ENCODE measurements around the gene OLIG2.

The OLIG2 gene

GRCh38 chr21:33025489-33026442 is at the start of gene OLIG2:
OLIG2 (plus strand) TSS chr21:33025935; CDS start chr21:33026863, 928 bp downstream.
- in situ Hi-C loops (cut with HindIII; ENCODE audit: low sequenced_read_pairs): no loop called here

- in situ Hi-C loops (cut with HindIII; ENCODE audit: low sequenced_read_pairs): no loop called here
These were observed 48.9 kb upstream of the OLIG2 start for GRCh38 chr21:32976791-32977190.

- in situ Hi-C loops (cut with HindIII; ENCODE audit: low sequenced_read_pairs): no loop called here
These were observed 48.5 kb upstream of the OLIG2 start for GRCh38 chr21:32977216-32977615.

- in situ Hi-C loops (cut with HindIII; ENCODE audit: low sequenced_read_pairs): no loop called here
These were observed 47.1 kb upstream of the OLIG2 start for GRCh38 chr21:32978331-32979270.

GRCh38 chr21:32979598-32980268 is 46.0 kb upstream of the OLIG2 start:
- in situ Hi-C loops (cut with HindIII; ENCODE audit: low sequenced_read_pairs): no loop called here

GRCh38 chr21:32981096-32981495 is 44.6 kb upstream of the OLIG2 start:
- in situ Hi-C loops (cut with HindIII; ENCODE audit: low sequenced_read_pairs): no loop called here

GRCh38 chr21:32990666-32991065 is 35.1 kb upstream of the OLIG2 start:
- in situ Hi-C loops (cut with HindIII; ENCODE audit: low sequenced_read_pairs): no loop called here

- in situ Hi-C loops (cut with HindIII; ENCODE audit: low sequenced_read_pairs): no loop called here
These were observed 34.4 kb upstream of the OLIG2 start for GRCh38 chr21:32991361-32991760.

- in situ Hi-C loops (cut with HindIII; ENCODE audit: low sequenced_read_pairs): no loop called here
These were observed 31.8 kb upstream of the OLIG2 start for GRCh38 chr21:32993894-32994293.

GRCh38 chr21:32994305-32994704 is 31.4 kb upstream of the OLIG2 start:
- in situ Hi-C loops (cut with HindIII; ENCODE audit: low sequenced_read_pairs): no loop called here

- in situ Hi-C loops (cut with HindIII; ENCODE audit: low sequenced_read_pairs): no loop called here
These were observed 18.0 kb upstream of the OLIG2 start for GRCh38 chr21:33007747-33008146.

GRCh38 chr21:33008333-33009051 is 17.2 kb upstream of the OLIG2 start:
- in situ Hi-C loops (cut with HindIII; ENCODE audit: low sequenced_read_pairs): no loop called here

- in situ Hi-C loops (cut with HindIII; ENCODE audit: low sequenced_read_pairs): no loop called here
These were observed 14.8 kb upstream of the OLIG2 start for GRCh38 chr21:33010931-33011330.

- in situ Hi-C loops (cut with HindIII; ENCODE audit: low sequenced_read_pairs): no loop called here
These were observed 14.3 kb upstream of the OLIG2 start for GRCh38 chr21:33011462-33011861.

- in situ Hi-C loops (cut with HindIII; ENCODE audit: low sequenced_read_pairs): no loop called here
These were observed 12.1 kb upstream of the OLIG2 start for GRCh38 chr21:33013626-33014025.

- in situ Hi-C loops (cut with HindIII; ENCODE audit: low sequenced_read_pairs): no loop called here
These were observed 11.4 kb upstream of the OLIG2 start for GRCh38 chr21:33014331-33014730.

GRCh38 chr21:33015096-33015495 is 10.6 kb upstream of the OLIG2 start:
- in situ Hi-C loops (cut with HindIII; ENCODE audit: low sequenced_read_pairs): no loop called here

- in situ Hi-C loops (cut with HindIII; ENCODE audit: low sequenced_read_pairs): no loop called here
These were observed 10.0 kb upstream of the OLIG2 start for GRCh38 chr21:33015756-33016155.

GRCh38 chr21:33018707-33019465 is 6.8 kb upstream of the OLIG2 start:
- in situ Hi-C loops (cut with HindIII; ENCODE audit: low sequenced_read_pairs): no loop called here

GRCh38 chr21:33019516-33019884 is 6.2 kb upstream of the OLIG2 start:
- in situ Hi-C loops (cut with HindIII; ENCODE audit: low sequenced_read_pairs): no loop called here

Measured in DLD1 (cell line).